IMR-90 (cell line): ENCODE results near the gene GPRC5D. TPM values are rescaled to one million over a fixed set of nuclear protein-coding genes. Genes with fewer than 3 reads are reported as not detected.

ENCODE experiments used
- ATAC-seq: fragments of 200-7000 bp; cut with Tn5 transposase; 2 replicates; pipeline ENCODE4 v1.9.1; 2020; ENCODE audit warnings: low read depth, mild to moderate bottlenecking, moderate library complexity
- BruUV-seq: library from RNA; stranded (reverse); fragments of 400-500 nt; replicated peaks from 2 replicates; lab custom pipeline; 2021; lab: Mats Ljungman, UMichigan
- CTCF ChIA-PET: fragments of 300-600 bp; formaldehyde crosslinking; extraction: SDS; loops from one replicate; lab custom pipeline; 2021; ENCODE audit warnings: antibody characterized with exemption; lab: Yijun Ruan, JAX
- POLR2A ChIA-PET: fragments of 300-600 bp; sonication (Branson Sonifier 250); formaldehyde crosslinking; loops from one replicate; lab custom pipeline; 2022; ENCODE audit warnings: antibody characterized with exemption; ENCODE audit not compliant: unreplicated experiment; lab: Charles Lee
- DNase-seq: peaks from one replicate; pipeline ENCODE4 v3.0.0; 2013
- H2AFZ ChIP-seq: replicated peaks from 2 replicates; pipeline ENCODE3; 2013; ENCODE audit warnings: low read length, mild to moderate bottlenecking; ENCODE audit not compliant: poor library complexity
- H2AK5ac ChIP-seq: 2 replicates; pipeline ENCODE4 v1.6.1; 2013; ENCODE audit warnings: low read depth, low read length, inconsistent platforms
- H2AK9ac ChIP-seq: replicated peaks from 2 replicates; pipeline ENCODE3; 2013; ENCODE audit warnings: mild to moderate bottlenecking, low read depth, low read length, moderate library complexity; ENCODE audit not compliant: poor library complexity
- H2BK120ac ChIP-seq: 2 replicates; pipeline ENCODE4 v1.6.1; 2013; ENCODE audit warnings: low read depth, low read length, inconsistent platforms
- H2BK15ac ChIP-seq: 3 replicates; pipeline ENCODE4 v1.6.1; 2013; ENCODE audit warnings: low read depth, low read length, inconsistent platforms
- H2BK20ac ChIP-seq: 2 replicates; pipeline ENCODE4 v1.6.1; 2013; ENCODE audit warnings: low read depth, mild to moderate bottlenecking, inconsistent platforms, low read length, moderate library complexity
- H2BK5ac ChIP-seq: 2 replicates; pipeline ENCODE4 v1.6.1; 2013; ENCODE audit warnings: mild to moderate bottlenecking, low read depth, low read length, inconsistent platforms; ENCODE audit not compliant: poor library complexity, severe bottlenecking
- H3K14ac ChIP-seq: replicated peaks from 2 replicates; pipeline ENCODE4 v1.6.1; 2013; ENCODE audit warnings: low read depth, low read length, inconsistent platforms
- H3K18ac ChIP-seq: 2 replicates; pipeline ENCODE4 v1.6.1; 2013; ENCODE audit warnings: low read depth, low read length, control low read depth
- H3K23ac ChIP-seq: 2 replicates; pipeline ENCODE4 v1.6.1; 2013; ENCODE audit warnings: low read depth, low read length, inconsistent platforms
- H3K27ac ChIP-seq: 2 replicates; pipeline ENCODE4 v1.5.1; 2013; ENCODE audit warnings: mild to moderate bottlenecking, control low read depth, low read length; ENCODE audit not compliant: insufficient read depth
- H3K27me3 ChIP-seq: 2 replicates; pipeline ENCODE4 v1.6.1; 2013; ENCODE audit warnings: low read length; ENCODE audit not compliant: control insufficient read depth, insufficient read depth
- H3K36me3 ChIP-seq: 2 replicates; pipeline ENCODE4 v1.6.1; 2013; ENCODE audit warnings: low read length, mixed read lengths; ENCODE audit not compliant: control insufficient read depth, insufficient read depth
- H3K4ac ChIP-seq: 2 replicates; pipeline ENCODE4 v1.6.1; 2013; ENCODE audit warnings: low read depth, low read length, inconsistent platforms
- H3K4me1 ChIP-seq: 2 replicates; pipeline ENCODE4 v1.6.1; 2013; ENCODE audit warnings: low read length, mixed read lengths; ENCODE audit not compliant: control insufficient read depth, insufficient read depth
- H3K4me2 ChIP-seq: 2 replicates; pipeline ENCODE4 v1.6.1; 2013; ENCODE audit warnings: low read depth, mild to moderate bottlenecking, control low read depth, low read length, moderate library complexity
- H3K4me3 ChIP-seq: 2 replicates; pipeline ENCODE4 v1.5.1; 2013; ENCODE audit warnings: low read depth, mild to moderate bottlenecking, control low read depth, low read length, moderate library complexity; ENCODE audit not compliant: insufficient read depth
- H3K56ac ChIP-seq: 2 replicates; pipeline ENCODE4 v1.6.1; 2013; ENCODE audit warnings: low read length, inconsistent platforms; ENCODE audit not compliant: insufficient read depth; ENCODE audit errors: extremely low read depth
- H3K79me1 ChIP-seq, 2 experiments: 2 replicates each; pipeline ENCODE4 v1.6.1; 2013; ENCODE audit warnings: low read length in 2 of 2, inconsistent platforms in 1 of 2, low read depth in 1 of 2
- H3K9ac ChIP-seq: 2 replicates; pipeline ENCODE4 v1.6.1; 2013; ENCODE audit warnings: low read depth, low read length, control low read depth
- H3K9me1 ChIP-seq: 2 replicates; pipeline ENCODE4 v1.6.1; 2013; ENCODE audit warnings: low read length, inconsistent platforms; ENCODE audit not compliant: insufficient read depth
- H3K9me3 ChIP-seq: 2 replicates; pipeline ENCODE4 v1.6.1; 2013; ENCODE audit warnings: low read length; ENCODE audit not compliant: control insufficient read depth, insufficient read depth
- H4K20me1 ChIP-seq: 2 replicates; pipeline ENCODE4 v1.6.1; 2013; ENCODE audit warnings: low read length, inconsistent platforms; ENCODE audit not compliant: insufficient read depth
- H4K5ac ChIP-seq: 2 replicates; pipeline ENCODE4 v1.6.1; 2013; ENCODE audit warnings: mild to moderate bottlenecking, low read depth, low read length, control low read depth
- H4K8ac ChIP-seq, 2 experiments: 2 replicates each; pipeline ENCODE4 v1.6.1; 2013; ENCODE audit warnings: low read depth in 2 of 2, low read length in 2 of 2, control low read depth in 1 of 2, inconsistent platforms in 1 of 2
- H4K91ac ChIP-seq: 2 replicates; pipeline ENCODE4 v1.6.1; 2013; ENCODE audit warnings: low read depth, low read length, inconsistent platforms; ENCODE audit not compliant: insufficient read depth
- BHLHE40 ChIP-seq: fragments of 150-350 bp; IDR thresholded peaks from 2 replicates; pipeline ENCODE4 v1.6.1; 2016; ENCODE audit warnings: mild to moderate bottlenecking, low read depth, low read length
- CEBPB ChIP-seq: IDR thresholded peaks from 2 replicates; pipeline ENCODE4 v1.6.1; 2012; ENCODE audit warnings: low read depth, low read length, improper control_type of control experiment
- CHD1 ChIP-seq: IDR thresholded peaks from 2 replicates; pipeline ENCODE4 v1.6.1; 2012; ENCODE audit warnings: low read depth, low read length, improper control_type of control experiment
- CTCF ChIP-seq: conservative IDR thresholded peaks from 2 replicates; pipeline ENCODE4 v1.5.1; 2012; ENCODE audit warnings: mild to moderate bottlenecking, low read depth, low read length, improper control_type of control experiment
- ELK1 ChIP-seq: fragments of 150-350 bp; IDR thresholded peaks from 2 replicates; pipeline ENCODE4 v1.6.1; 2016; ENCODE audit warnings: low read depth, mild to moderate bottlenecking, low read length, moderate library complexity, borderline replicate concordance
- FOS ChIP-seq: fragments of 150-350 bp; IDR thresholded peaks from 2 replicates; pipeline ENCODE4 v1.6.1; 2016; ENCODE audit warnings: low read depth, low read length
- MAFK ChIP-seq: IDR thresholded peaks from 2 replicates; pipeline ENCODE4 v1.6.1; 2012; ENCODE audit warnings: low read depth, low read length, improper control_type of control experiment
- MAZ ChIP-seq: IDR thresholded peaks from 2 replicates; pipeline ENCODE4 v1.6.1; 2012; ENCODE audit warnings: low read depth, mild to moderate bottlenecking, low read length, improper control_type of control experiment, moderate library complexity, borderline replicate concordance
- MXI1 ChIP-seq: IDR thresholded peaks from 2 replicates; pipeline ENCODE4 v1.6.1; 2012; ENCODE audit warnings: low read depth, mild to moderate bottlenecking, low read length, moderate library complexity, borderline replicate concordance
- SMC3 ChIP-seq: fragments of 150-350 bp; IDR thresholded peaks from 2 replicates; pipeline ENCODE4 v1.6.1; 2016; ENCODE audit warnings: low read depth, mild to moderate bottlenecking, antibody characterized with exemption, low read length, moderate library complexity
- USF2 ChIP-seq: fragments of 150-350 bp; IDR thresholded peaks from 2 replicates; pipeline ENCODE4 v1.6.1; 2017; ENCODE audit warnings: mild to moderate bottlenecking, antibody characterized with exemption, low read length, low read depth
- WGBS, 2 experiments: methylation state at CpG; one replicate each; pipeline versions ENCODE4 v1.1.5 to v1.1.7; 2013; ENCODE audit warnings: missing lambda C conversion rate in 2 of 2; ENCODE audit not compliant: insufficient read length in 1 of 2; ENCODE audit errors: extremely low coverage in 2 of 2; 5-methylcytosine and 5-hydroxymethylcytosine counted together
- dilution Hi-C: fragments of 300-500 bp; cut with HindIII; formaldehyde crosslinking; loops from one replicate; pipeline ENCODE4 v1.14.3; 2018; ENCODE audit warnings: low sequenced_read_pairs; ENCODE audit not compliant: unreplicated experiment
- in situ Hi-C: fragments of 300-500 bp; cut with MboI; formaldehyde crosslinking; loops from 3 replicates; pipeline ENCODE4 v1.14.3; 2019; ENCODE audit warnings: low sequenced_read_pairs, inconsistent platforms, mixed read lengths
- intact Hi-C: fragments of 100-400 bp; cut with micrococcal nuclease; formaldehyde crosslinking; loops from 2 replicates; pipeline ENCODE4 v1.10.0; 2022
- polyA plus RNA-seq, 3 experiments: library from polyadenylated mRNA; depleted of rRNA; stranded (reverse); fragments of >200 nt; gene quantifications; 2 replicates each; pipeline ENCODE4 v1.2.3, GENCODE V29; 2012; ENCODE audit warnings: low replicate concordance in 1 of 3
- total RNA-seq: library from RNA; depleted of rRNA; stranded (reverse); fragments of >200 nt; gene quantifications from 2 replicates; pipeline ENCODE4 v1.2.3, GENCODE V29; 2012

Gene GPRC5D
- total and polyA plus RNA-seq, 2 of the 4 experiments (the other 2 are of a cell fraction): not detected

- TF ChIP-seq MAFK: 0 out of 2 replicates have a peak, but pooled peaks have one; percentile 9
- peak; percentile 77 for TF ChIP-seq CEBPB
- TF ChIP-seq USF2: peak; percentile 70
- peak; percentile 28; the same call in 1 of the 2 replicates for TF ChIP-seq BHLHE40
- TF ChIP-seq MAZ: peak; percentile 33; the same call in 1 of the 2 replicates
- peak; percentile 10; the same call in 1 of the 2 replicates for TF ChIP-seq MXI1
- TF ChIP-seq FOS: peak; percentile 76
- no peak for TF ChIP-seq SMC3
- no peak for TF ChIP-seq ELK1
- TF ChIP-seq CHD1: no peak
- TF ChIP-seq CTCF: no peak
- 10% methylated on average over 2 of the region's 10 CpGs; no CpG with 5 or more reads in 1 of the 2 experiments for WGBS, 2 experiments
- dilution Hi-C loops: no loop called here
- Histone ChIP-seq H4K91ac (peak overlapping the region; percentile 93), H2BK15ac (peak overlapping the region; percentile 86), H3K4ac (peak overlapping the region; percentile 94), H3K9me1 (peaks cover 35% of the 10 kb centered on the region), H3K18ac (peak overlapping the region; percentile 79), H4K8ac (peak overlapping the region; percentile 49 to 88; a peak in 3 of 4 replicates), H3K4me3 (no peak overlapping the region), H3K36me3 (peaks cover 13% of the 10 kb centered on the region; the same call in 1 of the 2 replicates), H2BK120ac (peak overlapping the region; percentile 94), H3K9ac (peak overlapping the region; percentile 50), H2AFZ (peak overlapping the region; percentile 57), H2AK9ac (peak overlapping the region; percentile 80), H3K27me3 (no peaks in the 10 kb centered on the region), H2BK20ac (peak overlapping the region; percentile 91), H4K5ac (peak overlapping the region; percentile 81), H3K79me1 (peaks cover 24 to 67% of the 10 kb centered on the region in 2 experiments; a peak in 3 of 4 replicates), H3K56ac (peak overlapping the region; percentile 60), H4K20me1 (peaks cover 36% of the 10 kb centered on the region), H2AK5ac (peak overlapping the region; percentile 96), H3K14ac (peak overlapping the region; percentile 88), H3K27ac (peak overlapping the region; percentile 95), H3K23ac (peak overlapping the region; percentile 98), H3K4me2 (peak overlapping the region; percentile 83), H3K4me1 (peaks cover 30% of the 10 kb centered on the region), H3K9me3 (no peaks in the 10 kb centered on the region), H2BK5ac (peak overlapping the region; percentile 94)
- ChIA-PET POLR2A (no interaction called here), CTCF (interaction anchor here (1.2 kb wide), 1 partner anchor 9 kb away, joined by 5 read pairs; no protein-coding TSS in a partner anchor)
- in situ Hi-C loops: loop anchor here (25.0 kb wide), 1 partner anchor 638 kb away; no protein-coding TSS in a partner anchor
- peak; percentile 60 for ATAC-seq
- peak; percentile 98 for DNase-seq
- no TSS peak for BruUV-seq
- intact Hi-C loops: loop anchor here (5.0 kb wide), 1 partner anchor 182 kb away; the partner anchor contains the start of gene CDKN1B
Measured at GRCh38 chr12:12899530-12900380, 52.2 kb downstream of the GPRC5D start.
